Measurements from ENCODE around the gene QRSL1.
"Not testable (repeated sequence)": the region's sequence is repeated elsewhere in the genome, so short reads cannot be mapped to it uniquely, and the experiment has no call there.

Gene QRSL1

GRCh38 chr6:106684011-106684410 is 54.6 kb downstream of the QRSL1 start:
- DNase-seq = no peak

GRCh38 chr6:106685833-106686232 is 56.5 kb downstream of the QRSL1 start:
- DNase-seq = no peak

GRCh38 chr6:106688177-106688951 is 59.0 kb downstream of the QRSL1 start:
- DNase-seq = no peak

- no peak for DNase-seq
Measured at GRCh38 chr6:106692112-106692818, 62.9 kb downstream of the QRSL1 start.

- DNase-seq = no peak
Measured at GRCh38 chr6:106692819-106693208, 63.4 kb downstream of the QRSL1 start.

GRCh38 chr6:106693418-106693817 is 64.0 kb downstream of the QRSL1 start:
- no peak for DNase-seq

DNA sequence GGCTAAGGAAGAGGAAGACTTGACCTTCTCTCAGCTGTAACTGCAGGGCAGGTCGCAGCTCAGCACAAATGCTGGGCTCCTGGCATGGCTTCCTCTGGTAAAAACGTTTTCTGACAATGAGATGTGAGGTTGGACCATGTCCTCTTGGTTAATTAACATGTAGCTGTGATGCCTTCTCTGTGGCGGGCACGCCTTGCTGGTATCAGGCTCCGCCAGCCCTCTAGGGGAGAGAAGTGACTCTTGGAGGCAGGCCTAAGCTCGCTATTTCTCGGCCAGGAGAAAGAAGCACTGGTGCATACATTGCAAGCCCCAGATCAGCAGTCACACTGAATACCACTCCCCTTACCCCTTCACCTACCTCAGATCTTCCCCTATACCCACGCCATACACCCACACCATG is 65.0 kb downstream of the QRSL1 start:
- DNase-seq = no peak

- DNase-seq = no peak
Measured at GRCh38 chr6:106700581-106700980, 71.2 kb downstream of the QRSL1 start.

DNA sequence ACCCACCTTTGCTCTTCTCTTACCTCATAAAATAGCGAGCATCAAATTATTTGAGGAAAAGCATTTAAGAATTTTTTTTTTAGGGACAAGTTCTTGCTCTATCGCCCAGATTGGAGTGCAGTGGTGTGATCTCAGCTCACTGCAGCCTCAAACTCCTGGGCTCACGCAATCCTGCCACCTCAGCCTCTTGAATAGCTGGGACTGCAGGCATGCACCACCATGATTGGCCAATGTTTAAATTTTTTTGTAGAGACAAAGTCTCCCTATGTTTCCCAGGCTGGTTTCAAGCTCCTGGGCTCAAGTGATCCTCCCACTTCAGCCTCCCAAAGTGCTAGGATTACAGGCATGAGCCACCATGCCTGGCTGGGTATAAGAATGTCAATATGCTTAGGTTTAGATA is 71.8 kb downstream of the QRSL1 start:
- DNase-seq = not testable (repeated sequence)

DNA sequence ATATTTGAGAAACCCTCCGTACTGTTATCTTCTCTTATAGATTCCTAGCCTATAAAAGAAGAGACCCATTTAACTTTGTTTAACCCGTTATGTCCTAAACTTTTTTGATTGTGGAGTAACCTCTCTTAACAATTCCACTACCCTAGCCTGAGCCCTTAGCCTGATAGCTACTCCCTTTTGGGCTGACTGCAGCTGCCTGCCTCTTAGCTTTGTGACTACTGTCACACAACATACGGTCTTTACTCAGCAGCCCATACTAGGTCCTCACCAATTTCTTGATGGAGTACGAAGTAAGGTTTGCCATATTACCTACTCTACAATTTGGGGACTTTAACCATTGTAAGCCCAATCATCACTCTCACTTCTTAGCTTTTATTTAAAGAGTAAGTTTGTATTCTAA is 72.7 kb downstream of the QRSL1 start:
- DNase-seq = no peak

DNA sequence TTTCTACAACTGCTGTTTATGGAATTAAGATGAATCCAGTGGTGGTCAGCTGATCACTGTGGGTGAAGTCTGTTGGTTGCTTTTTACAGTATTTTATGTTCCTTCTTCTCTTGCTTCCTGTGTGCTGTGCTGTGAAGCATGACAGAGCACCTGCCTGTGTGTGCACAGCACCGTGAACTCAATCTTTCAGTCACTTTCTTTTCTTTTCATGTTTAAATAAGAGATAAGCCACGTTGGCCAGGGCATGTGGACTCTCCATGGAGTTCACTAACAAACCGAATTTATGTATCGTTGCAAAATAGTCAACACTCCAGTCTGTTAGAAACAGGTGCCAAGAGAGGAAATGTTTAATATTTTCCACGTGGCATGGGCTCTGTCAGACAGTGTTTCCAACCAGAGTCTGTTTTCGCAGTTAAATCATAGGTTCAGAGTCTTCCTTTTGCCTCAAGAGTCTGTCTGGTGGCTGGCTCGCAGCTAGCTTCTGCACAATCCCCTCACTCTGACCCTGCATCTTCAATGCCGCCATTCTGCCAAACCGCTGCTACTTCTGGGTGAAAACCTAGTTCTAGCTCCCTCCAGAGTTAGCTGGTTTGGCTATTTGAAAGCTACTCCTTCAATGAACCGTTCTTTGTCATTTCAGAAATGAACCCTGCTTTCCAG is 73.2 kb downstream of the QRSL1 start:
- DNase-seq = peak in 1 of 5 experiments; percentile 5

- DNase-seq = no peak
Measured at GRCh38 chr6:106704327-106704726, 74.9 kb downstream of the QRSL1 start.

- DNase-seq = no peak
Measured at GRCh38 chr6:106705156-106705555, 75.8 kb downstream of the QRSL1 start.

- no peak for DNase-seq
Measured at GRCh38 chr6:106710580-106710979, 81.2 kb downstream of the QRSL1 start.

DNA sequence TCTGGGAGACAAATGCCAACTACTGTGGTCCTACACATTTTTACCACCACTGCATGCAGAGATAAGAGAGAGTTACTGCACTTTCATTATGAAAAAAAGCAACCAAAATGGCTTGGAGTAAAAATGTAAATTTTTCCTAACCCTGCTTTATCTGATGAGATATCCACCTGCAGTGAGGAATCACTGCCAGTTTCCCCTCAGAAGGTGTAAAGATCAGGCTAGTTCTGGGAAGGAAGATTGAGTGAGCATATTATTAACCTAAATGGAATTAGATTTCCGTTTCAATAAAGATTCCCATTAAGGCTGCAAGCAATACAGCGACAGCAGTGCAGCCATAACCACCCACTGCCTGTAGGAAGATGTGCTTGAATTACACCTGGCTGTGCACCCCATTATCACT is 84.9 kb downstream of the QRSL1 start:
- no peak for DNase-seq

DNA sequence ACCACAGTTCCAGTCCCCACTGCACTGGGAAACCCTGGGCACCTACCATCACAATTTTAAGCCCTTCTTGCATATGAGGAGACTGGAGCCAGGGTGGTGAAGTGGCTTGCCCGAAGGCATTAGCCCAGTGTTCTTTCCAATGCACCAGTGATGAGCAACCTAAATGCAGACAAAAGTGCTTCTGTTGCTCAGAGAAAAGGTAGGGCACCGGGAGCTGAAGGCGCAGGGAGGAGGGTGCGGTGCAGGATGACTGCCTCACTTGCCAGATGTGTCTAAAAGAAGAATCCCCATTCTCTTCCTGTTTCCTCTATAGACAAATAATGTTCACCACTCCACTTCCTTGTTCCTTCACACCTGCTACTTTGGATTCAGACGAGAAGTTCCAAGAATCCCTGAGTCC is 86.5 kb downstream of the QRSL1 start:
- no peak for DNase-seq

DNA sequence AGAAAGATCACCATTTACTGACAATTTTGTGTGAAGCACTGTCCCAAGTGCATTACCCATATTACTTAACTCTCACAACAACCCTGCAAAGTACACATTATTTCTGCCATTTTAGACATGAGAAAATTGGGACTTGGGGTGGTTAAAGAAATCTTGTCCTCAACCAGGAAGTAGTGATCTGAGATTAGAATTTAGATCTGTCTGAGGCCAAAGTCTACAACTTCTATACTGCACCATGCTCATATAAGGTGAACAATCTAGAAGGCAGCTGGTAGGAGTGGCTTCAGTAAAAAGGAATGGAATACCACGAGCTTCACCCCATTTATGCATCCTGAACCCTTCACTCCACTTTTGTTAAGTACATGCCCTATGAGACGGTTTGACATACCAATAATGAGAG is 87.6 kb downstream of the QRSL1 start:
- DNase-seq = no peak
